Endothelial cell of umbilical vein (primary cell): ENCODE data around the gene SCPEP1. TPM values are rescaled to one million over a fixed set of nuclear protein-coding genes. Genes with fewer than 3 reads are reported as not detected.

ENCODE experiments used
- BruUV-seq: library from RNA; stranded (reverse); fragments of 400-500 nt; replicated peaks from 2 replicates; lab custom pipeline; 2021; lab: Mats Ljungman, UMichigan
- CTCF ChIA-PET: fragments of 300-600, 350-600 bp; sonication (Branson Sonifier 250); formaldehyde crosslinking; loops from one replicate; lab custom pipeline; 2021; ENCODE audit warnings: antibody characterized with exemption, inconsistent platforms; lab: Charles Lee
- POLR2A ChIA-PET: fragments of 300-600, 350-600 bp; sonication (Branson Sonifier 250); formaldehyde crosslinking; loops from one replicate; lab custom pipeline; 2021; ENCODE audit warnings: antibody characterized with exemption, inconsistent platforms; lab: Charles Lee
- DNase-seq: peaks from one replicate; pipeline ENCODE4 v3.0.0-alpha.2; 2011; ENCODE audit warnings: low read depth, low spot score
- FAIRE-seq: peaks from 2 replicates; lab custom pipeline; 2011; peaks lifted over from hg19 to GRCh38; lab: Jason Lieb, UNC
- H2AFZ ChIP-seq: 2 replicates; pipeline ENCODE4 v1.6.0; 2012; ENCODE audit warnings: low read depth, low read length, control low read depth, inconsistent platforms
- H3K27ac ChIP-seq: 2 replicates; pipeline ENCODE4 v1.5.1; 2011; ENCODE audit warnings: low read depth, mild to moderate bottlenecking, control low read depth, low read length, moderate library complexity; ENCODE audit not compliant: insufficient read depth
- H3K27me3 ChIP-seq, 2 experiments: 2 replicates each; pipeline versions ENCODE4 v1.6.0 to v1.6.1; 2011; ENCODE audit warnings: low read length in 2 of 2, mixed read lengths in 1 of 2; ENCODE audit not compliant: control insufficient read depth in 2 of 2, insufficient read depth in 2 of 2
- H3K36me3 ChIP-seq, 2 experiments: 2 replicates in 1 of 2; 3 replicates in 1 of 2; pipeline ENCODE4 v1.5.1; 2011; ENCODE audit warnings: low read length in 2 of 2, mild to moderate bottlenecking in 1 of 2, moderate library complexity in 1 of 2; ENCODE audit not compliant: control insufficient read depth in 2 of 2, insufficient read depth in 2 of 2; ENCODE audit errors: extremely low read depth in 1 of 2
- H3K4me1 ChIP-seq: 3 replicates; pipeline ENCODE4 v1.5.1; 2011; ENCODE audit warnings: mild to moderate bottlenecking, low read length; ENCODE audit not compliant: control insufficient read depth, insufficient read depth; ENCODE audit errors: extremely low read depth
- H3K4me2 ChIP-seq: 2 replicates; pipeline ENCODE4 v1.6.1; 2011; ENCODE audit warnings: low read length, control low read depth, mixed read lengths; ENCODE audit not compliant: insufficient read depth
- H3K4me3 ChIP-seq, 3 experiments: fragments of 200-600 bp in 1 of 3; sonication (generic), shearing (Covaris generic) in 1 of 3; replicated peaks in 1 of 3; 2 replicates each; pipeline ENCODE4 v1.5.1; 2011 to 2016; ENCODE audit warnings: control low read depth in 3 of 3, low read length in 3 of 3, mild to moderate bottlenecking in 2 of 3, inconsistent platforms in 1 of 3, low read depth in 1 of 3, moderate library complexity in 1 of 3; ENCODE audit not compliant: insufficient read depth in 1 of 3
- H3K79me2 ChIP-seq: 2 replicates; pipeline ENCODE4 v1.6.0; 2012; ENCODE audit warnings: low read length, inconsistent platforms; ENCODE audit not compliant: control insufficient read depth, insufficient read depth
- H3K9ac ChIP-seq: replicated peaks from 2 replicates; pipeline ENCODE3; 2011; ENCODE audit warnings: low read length, control low read depth; ENCODE audit not compliant: insufficient read depth; ENCODE audit errors: extremely low read depth
- H3K9me1 ChIP-seq: replicated peaks from 3 replicates; pipeline ENCODE4 v1.6.0; 2011; ENCODE audit warnings: mild to moderate bottlenecking, low read length; ENCODE audit not compliant: control insufficient read depth, insufficient read depth; ENCODE audit errors: extremely low read depth
- H3K9me3 ChIP-seq: replicated peaks from 2 replicates; pipeline ENCODE4 v1.5.1; 2012; ENCODE audit warnings: low read length, inconsistent platforms; ENCODE audit not compliant: control insufficient read depth, insufficient read depth
- H4K20me1 ChIP-seq: replicated peaks from 2 replicates; pipeline ENCODE3; 2011; ENCODE audit warnings: mild to moderate bottlenecking, low read length; ENCODE audit not compliant: control insufficient read depth, insufficient read depth; ENCODE audit errors: extremely low read depth
- EZH2 ChIP-seq: IDR thresholded peaks from 2 replicates; pipeline ENCODE4 v1.6.1; 2012; ENCODE audit warnings: borderline replicate concordance, low read depth, mild to moderate bottlenecking, moderate library complexity, low read length, inconsistent platforms; ENCODE audit not compliant: severe bottlenecking
- FOS ChIP-seq: IDR thresholded peaks from 2 replicates; pipeline ENCODE4 v1.6.1; 2011; ENCODE audit warnings: mild to moderate bottlenecking, low read length, moderate library complexity, borderline replicate concordance; ENCODE audit not compliant: insufficient read depth
- GATA2 ChIP-seq: IDR thresholded peaks from 2 replicates; pipeline ENCODE4 v1.7.0; 2011; ENCODE audit warnings: low read depth, mild to moderate bottlenecking, moderate library complexity, mixed read lengths, low read length; ENCODE audit not compliant: insufficient read length, insufficient read depth
- JUN ChIP-seq: IDR thresholded peaks from 2 replicates; pipeline ENCODE4 v1.6.1; 2011; ENCODE audit warnings: borderline replicate concordance, low read depth; ENCODE audit not compliant: insufficient read length, insufficient read depth
- MAX ChIP-seq: IDR thresholded peaks from 2 replicates; pipeline ENCODE4 v1.6.1; 2011; ENCODE audit not compliant: insufficient read depth, insufficient read length
- MYC ChIP-seq: IDR thresholded peaks from one replicate; pipeline ENCODE4 v1.6.1; 2011; ENCODE audit warnings: mild to moderate bottlenecking, low read depth, low read length
- POLR2A ChIP-seq: IDR thresholded peaks from 2 replicates; pipeline ENCODE4 v1.6.1; 2012; ENCODE audit warnings: low read depth, mild to moderate bottlenecking, control low read depth, low read length
- POLR2AphosphoS5 ChIP-seq: IDR thresholded peaks from 2 replicates; pipeline ENCODE4 v1.6.1; 2012; ENCODE audit warnings: low read depth, mild to moderate bottlenecking, control low read depth, low read length, moderate library complexity; ENCODE audit not compliant: insufficient read depth
- dilution Hi-C: fragments of 300-500 bp; cut with MboI; formaldehyde crosslinking; loops from one replicate; pipeline ENCODE4 v1.15.0; 2019; ENCODE audit warnings: low sequenced_read_pairs; ENCODE audit not compliant: extremely low pct_ligation_motif_present
- intact Hi-C: fragments of 100-400 bp; cut with micrococcal nuclease; formaldehyde crosslinking; loops from one replicate; pipeline ENCODE4 v1.10.0; 2022
- polyA plus RNA-seq, 4 experiments: library from polyadenylated mRNA; depleted of rRNA in 3 of 4; stranded (reverse) in 3 of 4; unstranded in 1 of 4; fragments of >200 nt; gene quantifications; 2 replicates each; pipeline versions ENCODE4 v1.2.1 to v1.2.3, GENCODE V29; 2011 to 2012; ENCODE audit warnings: missing spikeins in 1 of 4
- total RNA-seq: library from RNA; stranded (reverse); gene quantifications from 2 replicates; pipeline ENCODE4 v1.2.3, GENCODE V29; 2021
- TF ChIP-seq, protein P1 (sequence below), 2 donors: IDR thresholded peaks; 1 replicate in 1 of 2; 2 replicates in 1 of 2; pipeline ENCODE4 v1.5.1; 2011; ENCODE audit warnings: low read length in 2 of 2, mild to moderate bottlenecking in 2 of 2, moderate library complexity in 2 of 2, control low read depth in 1 of 2, inconsistent platforms in 1 of 2, low read depth in 1 of 2; ENCODE audit not compliant: insufficient read depth in 1 of 2; ENCODE audit errors: extremely low read depth in 1 of 2

Gene SCPEP1
- total and polyA plus RNA-seq, 2 donors (not counting 3 experiments of a cell fraction or from before 2014, with no cell fraction given), result 38.6 to 43.6 TPM

DNA sequence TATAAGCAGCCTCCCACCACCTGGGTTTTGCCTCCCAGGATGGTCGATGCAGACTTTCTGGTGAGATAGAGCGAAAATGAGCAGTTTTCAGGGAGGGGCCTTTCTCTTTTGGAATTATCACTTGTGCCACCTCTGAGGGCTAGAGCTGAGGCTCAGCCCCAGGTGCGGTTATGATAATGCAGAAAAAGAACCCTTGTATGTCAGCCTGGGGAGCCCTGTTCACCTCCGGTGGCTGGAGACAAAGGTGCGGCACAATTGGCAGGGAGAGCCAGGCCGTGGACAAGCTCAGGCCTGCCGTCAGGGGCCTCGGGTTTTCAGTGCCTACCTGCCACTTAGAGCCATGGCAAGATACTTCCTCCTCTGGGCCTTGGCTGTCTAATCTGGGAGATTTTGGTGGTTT, 4.4 kb downstream of the SCPEP1 start:
- Histone ChIP-seq H3K27ac (no peak overlapping the region), H3K9me3 (no peaks in the 10 kb centered on the region), H3K4me2 (no peak overlapping the region), H3K9ac (no peak overlapping the region), H3K9me1 (no peaks in the 10 kb centered on the region), H3K79me2 (no peaks in the 10 kb centered on the region), H2AFZ (no peak overlapping the region), H3K36me3 (peaks cover 0 to 5% of the 10 kb centered on the region in 2 experiments), H3K4me3 (no peak overlapping the region), H3K27me3 (no peaks in the 10 kb centered on the region), H4K20me1 (no peaks in the 10 kb centered on the region), H3K4me1 (peaks cover 10% of the 10 kb centered on the region)
- TF ChIP-seq GATA2 (no peak), JUN (no peak), POLR2A (no peak), POLR2AphosphoS5 (no peak), MYC (no peak), FOS (no peak), MAX (no peak), EZH2 (no peak)
- TF ChIP-seq, protein P1, sequence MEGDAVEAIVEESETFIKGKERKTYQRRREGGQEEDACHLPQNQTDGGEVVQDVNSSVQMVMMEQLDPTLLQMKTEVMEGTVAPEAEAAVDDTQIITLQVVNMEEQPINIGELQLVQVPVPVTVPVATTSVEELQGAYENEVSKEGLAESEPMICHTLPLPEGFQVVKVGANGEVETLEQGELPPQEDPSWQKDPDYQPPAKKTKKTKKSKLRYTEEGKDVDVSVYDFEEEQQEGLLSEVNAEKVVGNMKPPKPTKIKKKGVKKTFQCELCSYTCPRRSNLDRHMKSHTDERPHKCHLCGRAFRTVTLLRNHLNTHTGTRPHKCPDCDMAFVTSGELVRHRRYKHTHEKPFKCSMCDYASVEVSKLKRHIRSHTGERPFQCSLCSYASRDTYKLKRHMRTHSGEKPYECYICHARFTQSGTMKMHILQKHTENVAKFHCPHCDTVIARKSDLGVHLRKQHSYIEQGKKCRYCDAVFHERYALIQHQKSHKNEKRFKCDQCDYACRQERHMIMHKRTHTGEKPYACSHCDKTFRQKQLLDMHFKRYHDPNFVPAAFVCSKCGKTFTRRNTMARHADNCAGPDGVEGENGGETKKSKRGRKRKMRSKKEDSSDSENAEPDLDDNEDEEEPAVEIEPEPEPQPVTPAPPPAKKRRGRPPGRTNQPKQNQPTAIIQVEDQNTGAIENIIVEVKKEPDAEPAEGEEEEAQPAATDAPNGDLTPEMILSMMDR (IDR thresholded peaks at IDR 0.05; ENCODE audit: extremely low read depth in 1 of 2, insufficient read depth in 1 of 2, low read depth in 1 of 2, low read length in 2 of 2), result no peak
- POLR2A ChIA-PET, result no interaction called here
- no TSS peak for BruUV-seq
- dilution Hi-C loops (no loop called here), intact Hi-C loops (no loop called here)
- no peak for DNase-seq
- no peak for FAIRE-seq
- CTCF ChIA-PET, result no interaction called here
